HG02938 (cell line): Measurements from ENCODE around the gene RAB11FIP4.

ENCODE experiments used
- ATAC-seq: cut with Tn5 transposase; IDR thresholded peaks from one replicate; pipeline ENCODE4 v1.9.1; 2021; ENCODE audit warnings: mild to moderate bottlenecking, moderate library complexity; ENCODE audit not compliant: unreplicated experiment

Gene RAB11FIP4

GRCh38 chr17:31561469-31562375 lies 170.2 kb downstream of the RAB11FIP4 start:
- no peak for ATAC-seq

- no peak for ATAC-seq
These were observed 170.9 kb downstream of the RAB11FIP4 start for GRCh38 chr17:31562376-31562840.

GRCh38 chr17:31564291-31564690 lies 172.8 kb downstream of the RAB11FIP4 start:
- ATAC-seq, result no peak

GRCh38 chr17:31564883-31565301 lies 173.4 kb downstream of the RAB11FIP4 start:
- no peak for ATAC-seq

- no peak for ATAC-seq
These were observed 174.2 kb downstream of the RAB11FIP4 start for GRCh38 chr17:31565652-31566051.

- no peak for ATAC-seq
These were observed 174.9 kb downstream of the RAB11FIP4 start for GRCh38 chr17:31566247-31566991.

- ATAC-seq, result no peak
These were observed 175.5 kb downstream of the RAB11FIP4 start for GRCh38 chr17:31566992-31567373.

- no peak for ATAC-seq
These were observed 176.6 kb downstream of the RAB11FIP4 start for GRCh38 chr17:31568121-31568520.

GRCh38 chr17:31568539-31568938 lies 177.1 kb downstream of the RAB11FIP4 start:
- ATAC-seq, result no peak

GRCh38 chr17:31570231-31570630 lies 178.8 kb downstream of the RAB11FIP4 start:
- no peak for ATAC-seq

GRCh38 chr17:31570951-31571892 lies 179.7 kb downstream of the RAB11FIP4 start:
- ATAC-seq, result no peak

GRCh38 chr17:31572341-31572740 lies 180.9 kb downstream of the RAB11FIP4 start:
- no peak for ATAC-seq

GRCh38 chr17:31573047-31573446 lies 181.6 kb downstream of the RAB11FIP4 start:
- ATAC-seq, result no peak

GRCh38 chr17:31573861-31574260 lies 182.4 kb downstream of the RAB11FIP4 start:
- ATAC-seq, result no peak

GRCh38 chr17:31574458-31574857 lies 183.0 kb downstream of the RAB11FIP4 start:
- ATAC-seq, result no peak

GRCh38 chr17:31575043-31575442 lies 183.6 kb downstream of the RAB11FIP4 start:
- no peak for ATAC-seq

- no peak for ATAC-seq
These were observed 187.8 kb downstream of the RAB11FIP4 start for GRCh38 chr17:31579265-31579664.

- ATAC-seq, result no peak
These were observed 188.8 kb downstream of the RAB11FIP4 start for GRCh38 chr17:31580316-31580705.

- no peak for ATAC-seq
These were observed 189.4 kb downstream of the RAB11FIP4 start for GRCh38 chr17:31580706-31581490.

GRCh38 chr17:31581491-31581890 lies 190.0 kb downstream of the RAB11FIP4 start:
- no peak for ATAC-seq
